SU-DHL-6 (cell line): ENCODE results near the gene GNE.
"Not testable (repeated sequence)": the region's sequence is repeated elsewhere in the genome, so short reads cannot be mapped to it uniquely, and the experiment has no call there.

ENCODE experiments used
- EZH2phosphoT487 ChIP-seq: fragments of 200-600 bp; sonication (generic), shearing (Covaris generic); conservative IDR thresholded peaks from 2 replicates; pipeline ENCODE4 v1.6.1; 2018; ENCODE audit warnings: mild to moderate bottlenecking, antibody characterized with exemption, low read length, moderate library complexity, mixed read lengths
- TF ChIP-seq, protein P1 (sequence below): fragments of 200-600 bp; sonication (generic); IDR thresholded peaks from one replicate; pipeline ENCODE4 v1.5.1; 2017; ENCODE audit warnings: antibody characterized with exemption, mild to moderate bottlenecking, low read length, moderate library complexity; ENCODE audit not compliant: insufficient read depth, poor library complexity, severe bottlenecking

DNA sequence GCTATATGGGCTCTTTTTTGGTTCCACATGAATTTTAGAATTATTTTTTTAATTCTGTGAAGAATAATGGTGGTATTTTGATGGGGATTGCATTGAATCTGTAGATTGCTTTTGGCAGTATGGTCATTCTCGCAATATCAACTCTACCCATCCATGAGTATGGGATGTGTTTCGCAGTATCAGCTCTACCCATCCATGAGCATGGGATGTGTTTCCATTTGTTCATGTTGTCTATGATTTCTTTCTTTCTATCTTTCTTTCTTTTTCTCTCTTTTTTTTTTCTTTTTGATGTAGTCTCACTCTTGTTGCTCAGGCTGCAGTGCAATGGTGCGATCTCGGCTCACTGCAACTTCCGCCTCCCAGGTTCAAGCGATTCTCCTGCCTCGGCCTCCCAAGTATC is 19.0 kb downstream of the GNE start:
- TF ChIP-seq, protein P1, sequence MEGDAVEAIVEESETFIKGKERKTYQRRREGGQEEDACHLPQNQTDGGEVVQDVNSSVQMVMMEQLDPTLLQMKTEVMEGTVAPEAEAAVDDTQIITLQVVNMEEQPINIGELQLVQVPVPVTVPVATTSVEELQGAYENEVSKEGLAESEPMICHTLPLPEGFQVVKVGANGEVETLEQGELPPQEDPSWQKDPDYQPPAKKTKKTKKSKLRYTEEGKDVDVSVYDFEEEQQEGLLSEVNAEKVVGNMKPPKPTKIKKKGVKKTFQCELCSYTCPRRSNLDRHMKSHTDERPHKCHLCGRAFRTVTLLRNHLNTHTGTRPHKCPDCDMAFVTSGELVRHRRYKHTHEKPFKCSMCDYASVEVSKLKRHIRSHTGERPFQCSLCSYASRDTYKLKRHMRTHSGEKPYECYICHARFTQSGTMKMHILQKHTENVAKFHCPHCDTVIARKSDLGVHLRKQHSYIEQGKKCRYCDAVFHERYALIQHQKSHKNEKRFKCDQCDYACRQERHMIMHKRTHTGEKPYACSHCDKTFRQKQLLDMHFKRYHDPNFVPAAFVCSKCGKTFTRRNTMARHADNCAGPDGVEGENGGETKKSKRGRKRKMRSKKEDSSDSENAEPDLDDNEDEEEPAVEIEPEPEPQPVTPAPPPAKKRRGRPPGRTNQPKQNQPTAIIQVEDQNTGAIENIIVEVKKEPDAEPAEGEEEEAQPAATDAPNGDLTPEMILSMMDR = not testable (repeated sequence)
- not testable (repeated sequence) for TF ChIP-seq EZH2phosphoT487
